HFF-Myc (cell line): ENCODE measurements around the gene STK35.
"Not testable (repeated sequence)": the region's sequence is repeated elsewhere in the genome, so short reads cannot be mapped to it uniquely, and the experiment has no call there.

ENCODE experiments used
- DNase-seq: peaks from one replicate; pipeline ENCODE4 v3.0.0-alpha.2; 2011; ENCODE audit warnings: low read depth; ENCODE audit errors: extremely low read depth
- H3K4me3 ChIP-seq: replicated peaks from 2 replicates; pipeline ENCODE4 v1.5.1; 2011; ENCODE audit warnings: low read depth, mild to moderate bottlenecking, control low read depth, low read length
- TF ChIP-seq, protein P1 (sequence below): IDR thresholded peaks from 2 replicates; pipeline ENCODE4 v1.5.1; 2012; ENCODE audit warnings: mild to moderate bottlenecking, low read depth, low read length, control low read depth; ENCODE audit errors: missing control alignments

Gene STK35

GRCh38 chr20:2176946-2177345, 75.3 kb downstream of the STK35 start:
- no peak overlapping the region for H3K4me3 ChIP-seq
- TF ChIP-seq, protein P1, sequence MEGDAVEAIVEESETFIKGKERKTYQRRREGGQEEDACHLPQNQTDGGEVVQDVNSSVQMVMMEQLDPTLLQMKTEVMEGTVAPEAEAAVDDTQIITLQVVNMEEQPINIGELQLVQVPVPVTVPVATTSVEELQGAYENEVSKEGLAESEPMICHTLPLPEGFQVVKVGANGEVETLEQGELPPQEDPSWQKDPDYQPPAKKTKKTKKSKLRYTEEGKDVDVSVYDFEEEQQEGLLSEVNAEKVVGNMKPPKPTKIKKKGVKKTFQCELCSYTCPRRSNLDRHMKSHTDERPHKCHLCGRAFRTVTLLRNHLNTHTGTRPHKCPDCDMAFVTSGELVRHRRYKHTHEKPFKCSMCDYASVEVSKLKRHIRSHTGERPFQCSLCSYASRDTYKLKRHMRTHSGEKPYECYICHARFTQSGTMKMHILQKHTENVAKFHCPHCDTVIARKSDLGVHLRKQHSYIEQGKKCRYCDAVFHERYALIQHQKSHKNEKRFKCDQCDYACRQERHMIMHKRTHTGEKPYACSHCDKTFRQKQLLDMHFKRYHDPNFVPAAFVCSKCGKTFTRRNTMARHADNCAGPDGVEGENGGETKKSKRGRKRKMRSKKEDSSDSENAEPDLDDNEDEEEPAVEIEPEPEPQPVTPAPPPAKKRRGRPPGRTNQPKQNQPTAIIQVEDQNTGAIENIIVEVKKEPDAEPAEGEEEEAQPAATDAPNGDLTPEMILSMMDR, result no peak
- DNase-seq, result no peak

DNA sequence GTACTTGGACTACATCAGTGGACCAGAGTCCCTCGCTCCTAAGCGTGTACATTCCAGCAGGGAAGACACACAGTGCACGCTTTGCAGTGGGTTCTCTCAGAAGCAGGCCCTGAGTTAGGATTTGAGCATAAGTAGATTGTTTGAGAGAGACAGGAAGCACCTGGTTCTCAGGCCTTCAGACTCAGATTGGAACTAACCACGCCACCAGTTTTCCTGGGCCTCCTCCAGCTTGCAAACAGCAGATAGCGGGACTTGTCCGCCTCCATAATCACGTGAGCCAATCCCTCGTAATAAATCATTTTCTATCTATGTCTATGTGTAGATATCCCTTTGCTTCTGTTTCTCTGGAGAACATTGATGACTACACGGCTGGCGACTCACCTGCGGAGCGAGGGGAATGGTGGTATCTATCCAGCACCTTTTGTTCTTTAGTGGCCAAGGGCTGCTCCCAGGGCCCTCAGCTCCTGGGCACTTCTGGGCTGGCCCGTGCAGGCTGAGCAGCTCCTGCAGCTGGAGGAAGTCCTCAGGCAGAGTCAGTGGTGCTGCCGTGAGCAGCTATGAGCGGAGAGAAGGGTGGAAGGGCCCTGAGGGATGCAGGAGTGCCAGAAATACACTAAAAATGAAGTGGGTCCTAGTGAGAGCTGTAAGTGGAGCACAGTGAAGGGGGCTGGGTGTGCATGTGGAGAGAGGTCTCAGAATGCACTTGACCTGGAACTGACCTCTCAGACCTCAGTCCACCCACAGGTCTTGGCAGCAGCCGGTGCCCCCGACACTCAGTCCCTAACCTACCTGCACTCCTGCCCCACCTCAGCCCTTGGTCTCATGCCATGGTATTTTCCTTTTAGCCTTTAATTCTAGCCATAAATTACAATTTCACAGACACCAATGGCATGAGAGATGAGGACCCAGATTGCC, 76.9 kb downstream of the STK35 start:
- no peak for DNase-seq
- TF ChIP-seq, protein P1, result no peak
- no peak overlapping the region for H3K4me3 ChIP-seq

GRCh38 chr20:2179233-2179580, 77.6 kb downstream of the STK35 start:
- DNase-seq, result no peak

GRCh38 chr20:2179949-2180348, 78.3 kb downstream of the STK35 start:
- no peak for DNase-seq
- H3K4me3 ChIP-seq, result no peak overlapping the region
- TF ChIP-seq, protein P1, result no peak

More at GRCh38 chr20:2179233-2179580, 77.6 kb downstream of the STK35 start:
- TF ChIP-seq, protein P1, result no peak
- no peak overlapping the region for H3K4me3 ChIP-seq

DNA sequence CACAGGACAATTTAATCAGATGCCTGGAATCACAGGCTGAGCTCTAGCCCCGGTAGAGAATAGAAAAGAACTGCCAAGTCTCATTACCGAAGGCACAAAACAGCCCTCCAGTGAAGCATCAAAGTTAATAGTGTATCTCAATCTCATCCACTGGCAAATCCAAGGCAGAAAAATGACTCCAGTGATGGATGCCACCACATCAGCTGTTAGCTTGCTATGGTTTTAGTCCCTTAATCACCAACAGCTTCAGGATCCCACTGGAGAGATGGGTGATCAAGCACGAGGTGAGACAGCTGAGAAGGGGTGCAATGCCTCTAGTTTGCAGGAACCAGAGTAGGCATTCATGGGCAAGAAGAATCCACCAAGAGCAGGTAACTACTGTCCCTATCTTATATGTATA, 81.8 kb downstream of the STK35 start:
- no peak for DNase-seq
- TF ChIP-seq, protein P1, result no peak
- no peak overlapping the region for H3K4me3 ChIP-seq

GRCh38 chr20:2184933-2185332, 83.3 kb downstream of the STK35 start:
- not testable (repeated sequence) for DNase-seq, H3K4me3 ChIP-seq

DNA sequence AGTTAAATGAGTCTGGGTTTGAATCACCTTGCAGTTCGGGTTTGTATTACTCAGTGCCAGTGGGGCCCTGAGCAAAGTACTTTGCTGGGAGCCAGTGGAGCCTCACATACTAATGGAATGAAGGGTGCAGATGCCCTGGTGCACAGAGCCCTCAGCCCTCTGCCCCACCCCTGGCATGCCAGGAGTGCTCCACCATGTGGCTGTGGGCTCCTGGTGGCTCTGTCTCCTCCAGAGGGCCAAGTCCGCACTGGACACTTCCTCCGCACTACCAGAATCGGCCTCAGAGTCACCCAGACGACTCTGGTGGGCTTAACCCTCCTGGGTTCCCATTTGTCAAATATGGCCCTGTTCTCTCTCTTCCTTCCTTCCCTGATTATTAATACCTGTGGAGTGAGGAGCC, 94.0 kb downstream of the STK35 start:
- TF ChIP-seq, protein P1, result no peak
- no peak for DNase-seq
- no peak overlapping the region for H3K4me3 ChIP-seq
